GM19467 (cell line): ENCODE results near the gene ZDHHC3.

Source experiments
- ATAC-seq: cut with Tn5 transposase; IDR thresholded peaks from one replicate; pipeline ENCODE4 v1.9.1; 2021; ENCODE audit warnings: mild to moderate bottlenecking, moderate library complexity; ENCODE audit not compliant: unreplicated experiment

The ZDHHC3 gene

GRCh38 chr3:44930911-44931310 lies 45.1 kb downstream of the ZDHHC3 start:
- no peak for ATAC-seq

- no peak for ATAC-seq
These were observed 46.2 kb downstream of the ZDHHC3 start for GRCh38 chr3:44929782-44930181.

GRCh38 chr3:44927371-44927770 lies 48.6 kb downstream of the ZDHHC3 start:
- ATAC-seq = no peak

- no peak for ATAC-seq
These were observed 49.1 kb downstream of the ZDHHC3 start for GRCh38 chr3:44926921-44927320.

- no peak for ATAC-seq
These were observed 49.8 kb downstream of the ZDHHC3 start for GRCh38 chr3:44926172-44926571.

GRCh38 chr3:44924457-44925084 lies 51.4 kb downstream of the ZDHHC3 start:
- no peak for ATAC-seq

- no peak for ATAC-seq
These were observed 52.1 kb downstream of the ZDHHC3 start for GRCh38 chr3:44923632-44924456.

GRCh38 chr3:44920081-44920480 lies 55.9 kb downstream of the ZDHHC3 start:
- no peak for ATAC-seq

GRCh38 chr3:44918581-44918980 lies 57.4 kb downstream of the ZDHHC3 start:
- ATAC-seq = no peak

- ATAC-seq = no peak
These were observed 57.9 kb downstream of the ZDHHC3 start for GRCh38 chr3:44918087-44918486.

- no peak for ATAC-seq
These were observed 60.1 kb downstream of the ZDHHC3 start for GRCh38 chr3:44915702-44916438.

GRCh38 chr3:44914936-44915335 lies 61.0 kb downstream of the ZDHHC3 start:
- no peak for ATAC-seq

- no peak for ATAC-seq
These were observed 62.0 kb downstream of the ZDHHC3 start for GRCh38 chr3:44913868-44914468.

GRCh38 chr3:44910693-44911092 lies 65.3 kb downstream of the ZDHHC3 start:
- no peak for ATAC-seq

GRCh38 chr3:44909063-44909462 lies 66.9 kb downstream of the ZDHHC3 start:
- no peak for ATAC-seq

- no peak for ATAC-seq
These were observed 68.4 kb downstream of the ZDHHC3 start for GRCh38 chr3:44907612-44908011.

GRCh38 chr3:44906997-44907396 lies 69.0 kb downstream of the ZDHHC3 start:
- no peak for ATAC-seq

GRCh38 chr3:44905446-44906157 lies 70.4 kb downstream of the ZDHHC3 start:
- ATAC-seq = no peak

- ATAC-seq = no peak
These were observed 72.2 kb downstream of the ZDHHC3 start for GRCh38 chr3:44903751-44904150.

- no peak for ATAC-seq
These were observed 72.7 kb downstream of the ZDHHC3 start for GRCh38 chr3:44903314-44903713.

GRCh38 chr3:44902628-44903027 lies 73.3 kb downstream of the ZDHHC3 start:
- ATAC-seq = no peak
